ENCODE measurements around the gene SLC25A25. TPM values are rescaled to one million over a fixed set of nuclear protein-coding genes. Genes with fewer than 3 reads are reported as not detected.

SLC25A25 gene
- total and polyA plus RNA-seq, 2 of the 8 experiments (the other 6 are each of a cell fraction or from before 2014, with no cell fraction given), result 6.5 to 18.5 TPM

- Histone ChIP-seq H3K27ac (ENCODE audit: low read depth, low read length) (peak overlapping the region; percentile 94), H3K56ac (replicated peaks; ENCODE audit: insufficient read length, low read depth, low read length) (peak overlapping the region; percentile 48), H3K18ac (ENCODE audit: extremely low read depth, low read length) (peak overlapping the region; percentile 90), H2AK5ac (ENCODE audit: low read depth, low read length) (peak overlapping the region; percentile 97), H3K4me3 (ENCODE audit: extremely low read depth in 1 of 4, insufficient read depth in 2 of 4, low read depth in 3 of 4, low read length in 4 of 4) (peak overlapping the region; percentile 48 to 68 (median 62)), H2BK12ac (ENCODE audit: low read depth, low read length) (peak overlapping the region; percentile 96), H3K23me2 (ENCODE audit: low read depth, low read length) (peaks cover 9% of the 10 kb centered on the region), H2BK5ac (ENCODE audit: low read depth, low read length) (peak overlapping the region; percentile 94), H2BK15ac (ENCODE audit: low read length) (no peak overlapping the region; the same call in 1 of the 2 replicates), H3K14ac (ENCODE audit: insufficient read length) (no peak overlapping the region), H2BK20ac (ENCODE audit: low read length) (no peak overlapping the region), H4K5ac (ENCODE audit: insufficient read length, low read depth, low read length) (peak overlapping the region; percentile 45), H3K79me2 (ENCODE audit: control insufficient read depth in 1 of 2, insufficient read depth in 2 of 2, low read length in 2 of 2) (peaks cover 0 to 30% of the 10 kb centered on the region in 2 experiments; a peak in 2 of 4 replicates), H3K36me3 (ENCODE audit: control insufficient read depth in 2 of 4, insufficient read depth in 4 of 4, low read length in 3 of 4) (peaks cover 4 to 23% (median 13%) of the 10 kb centered on the region in 4 experiments; a peak in 7 of 8 replicates), H2BK120ac (replicated peaks; ENCODE audit: low read depth, low read length) (peak overlapping the region; percentile 28), H3K4me2 (ENCODE audit: insufficient read depth in 1 of 2, low read depth in 2 of 2, low read length in 2 of 2) (peak overlapping the region; percentile 87 to 93), H3K4me1 (replicated peaks in 1 of 4; ENCODE audit: control insufficient read depth in 3 of 4, insufficient read depth in 4 of 4, low read length in 3 of 4) (peaks cover 11 to 28% (median 22%) of the 10 kb centered on the region in 4 experiments), H4K91ac (replicated peaks; ENCODE audit: insufficient read length, low read length) (peak overlapping the region; percentile 90), H3K4ac (replicated peaks; ENCODE audit: insufficient read length, low read depth, low read length) (peak overlapping the region; percentile 66), H3K9me3 (ENCODE audit: insufficient read depth in 2 of 2, low read depth in 1 of 2, low read length in 1 of 2) (no peaks in the 10 kb centered on the region), H3K9ac (replicated peaks in 1 of 4; ENCODE audit: extremely low read depth in 1 of 4, low read depth in 3 of 4, low read length in 3 of 4) (peak overlapping the region in 3 of 4 experiments; percentile 64 to 87 (median 76); a peak in 6 of 7 replicates), H3K79me1 (ENCODE audit: low read depth, low read length) (peaks cover 23% of the 10 kb centered on the region), H2AFZ (ENCODE audit: low read length) (no peak overlapping the region), H3K23ac (ENCODE audit: insufficient read length) (no peak overlapping the region), H4K20me1 (replicated peaks in 1 of 2; ENCODE audit: control insufficient read depth in 1 of 2, insufficient read depth in 2 of 2, low read length in 2 of 2) (peaks cover 6 to 36% of the 10 kb centered on the region in 2 experiments), H3K27me3 (replicated peaks in 1 of 4; ENCODE audit: control insufficient read depth in 3 of 4, extremely low read depth in 1 of 4, insufficient read depth in 3 of 4, low read length in 3 of 4) (no peaks in the 10 kb centered on the region), H4K8ac (ENCODE audit: extremely low read depth, insufficient read depth, low read length) (peak overlapping the region; percentile 95; the same call in 1 of the 2 replicates)
- DNase-seq (ENCODE audit: low read depth in 1 of 2, low spot score in 2 of 2), result peak; percentile 90
- peak; percentile 52 for FAIRE-seq
- ChIA-PET CTCF (ENCODE audit: partially characterized antibody) (interaction anchor here (0.7 to 10.5 kb wide), 13 partner anchors 10 to 156 kb away, joined by 3 to 114 read pairs (median 4); no protein-coding TSS in a partner anchor), POLR2A (ENCODE audit: partially characterized antibody) (interaction anchor here (0.7 to 12.1 kb wide), 21 partner anchors 10 to 168 kb away, joined by 3 to 119 read pairs (median 5); partner anchors contain the start of genes BBLN, DPM2, NAIF1 and PIP5KL1)
- whole genome bisulfite sequencing, 2 experiments (ENCODE audit: extremely low coverage in 1 of 2, insufficient coverage in 1 of 2, insufficient read length in 1 of 2, insufficient replicate concordance in 2 of 2, low coverage in 1 of 2, low lambda C conversion rate in 2 of 2, missing lambda C conversion rate in 1 of 2), result 7% methylated on average over 32 of the region's 32 CpGs; no CpG with 5 or more reads in 1 of the 2 experiments
- TF ChIP-seq ZNF274 (IDR thresholded peaks at IDR 0.05; ENCODE audit: borderline replicate concordance, extremely low read depth, low read length), result no peak
- peak; percentile 33 for TF ChIP-seq NANOG (IDR thresholded peaks at IDR 0.05; ENCODE audit: insufficient read depth, low read depth, low read length, poor library complexity, severe bottlenecking)
- TF ChIP-seq JUND (IDR thresholded peaks at IDR 0.05; ENCODE audit: low read length), result peak; percentile 87
- 0 out of 2 replicates have a peak, but pooled peaks have one; percentile 36 for TF ChIP-seq CEBPB (IDR thresholded peaks at IDR 0.05; ENCODE audit: low read depth, low read length)
- TF ChIP-seq CTBP2 (IDR thresholded peaks at IDR 0.05; ENCODE audit: borderline replicate concordance, insufficient read depth, insufficient read length, low read length), result peak; percentile 18
- no peak for TF ChIP-seq SIRT6 (IDR thresholded peaks at IDR 0.05; ENCODE audit: low read length)
- TF ChIP-seq SAP30 (IDR thresholded peaks at IDR 0.05; ENCODE audit: insufficient read depth, insufficient replicate concordance, low read length), result peak; percentile 77
- no peak for TF ChIP-seq SP2 (IDR thresholded peaks at IDR 0.05; ENCODE audit: low read length)
- TF ChIP-seq POLR2A (IDR thresholded peaks at IDR 0.05; ENCODE audit: control extremely low read depth in 1 of 2, low read depth in 2 of 2, low read length in 2 of 2), result peak in 1 of 2 experiments; percentile 96; a peak in 2 of 3 replicates
- TF ChIP-seq TAF7 (optimal IDR thresholded peaks at IDR 0.05; ENCODE audit: borderline replicate concordance, low read depth, low read length), result peak; percentile 36
- peak; percentile 97 for TF ChIP-seq TEAD4 (IDR thresholded peaks at IDR 0.05; ENCODE audit: low read depth, low read length)
Observed at GRCh38 chr9:128098297-128099230, 30.5 kb downstream of the SLC25A25 start.
